ENCODE measurements around the gene RHOBTB1.

RHOBTB1 gene

GRCh38 chr10:60955957-60956425 is 12.0 kb upstream of the RHOBTB1 start:
- no peak overlapping the region for H3K4me3 ChIP-seq (ENCODE audit: low read depth, low read length)
- DNase-seq (ENCODE audit: low read depth), result no peak
- TF ChIP-seq MYC (IDR thresholded peaks at IDR 0.05; ENCODE audit: low read depth, low read length) (no peak), CTCF (IDR thresholded peaks at IDR 0.05; ENCODE audit: low read depth, low read length) (no peak), POLR2A (IDR thresholded peaks at IDR 0.05; ENCODE audit: extremely low read depth, insufficient read length) (no peak), MAX (IDR thresholded peaks at IDR 0.05; ENCODE audit: low read depth, low read length) (no peak)

GRCh38 chr10:60955316-60955715 is 11.3 kb upstream of the RHOBTB1 start:
- no peak for DNase-seq (ENCODE audit: low read depth)
- TF ChIP-seq MYC (IDR thresholded peaks at IDR 0.05; ENCODE audit: low read depth, low read length), result no peak
- no peak for TF ChIP-seq POLR2A (IDR thresholded peaks at IDR 0.05; ENCODE audit: extremely low read depth, insufficient read length)
- TF ChIP-seq CTCF (IDR thresholded peaks at IDR 0.05; ENCODE audit: low read depth, low read length), result no peak
- TF ChIP-seq MAX (IDR thresholded peaks at IDR 0.05; ENCODE audit: low read depth, low read length), result no peak
- no peak overlapping the region for H3K4me3 ChIP-seq (ENCODE audit: low read depth, low read length)

GRCh38 chr10:60954035-60954434 is 10.1 kb upstream of the RHOBTB1 start:
- TF ChIP-seq POLR2A (IDR thresholded peaks at IDR 0.05; ENCODE audit: extremely low read depth, insufficient read length), result no peak
- TF ChIP-seq MYC (IDR thresholded peaks at IDR 0.05; ENCODE audit: low read depth, low read length), result no peak
- no peak for TF ChIP-seq MAX (IDR thresholded peaks at IDR 0.05; ENCODE audit: low read depth, low read length)
- no peak for TF ChIP-seq CTCF (IDR thresholded peaks at IDR 0.05; ENCODE audit: low read depth, low read length)
- H3K4me3 ChIP-seq (ENCODE audit: low read depth, low read length), result no peak overlapping the region
- DNase-seq (ENCODE audit: low read depth), result no peak

GRCh38 chr10:60953420-60953819 is 9.4 kb upstream of the RHOBTB1 start:
- TF ChIP-seq POLR2A (IDR thresholded peaks at IDR 0.05; ENCODE audit: extremely low read depth, insufficient read length) (no peak), CTCF (IDR thresholded peaks at IDR 0.05; ENCODE audit: low read depth, low read length) (no peak), MYC (IDR thresholded peaks at IDR 0.05; ENCODE audit: low read depth, low read length) (no peak), MAX (IDR thresholded peaks at IDR 0.05; ENCODE audit: low read depth, low read length) (no peak)
- no peak for DNase-seq (ENCODE audit: low read depth)
- H3K4me3 ChIP-seq (ENCODE audit: low read depth, low read length), result no peak overlapping the region

GRCh38 chr10:60952846-60953220 is 8.8 kb upstream of the RHOBTB1 start:
- TF ChIP-seq MAX (IDR thresholded peaks at IDR 0.05; ENCODE audit: low read depth, low read length) (no peak), CTCF (IDR thresholded peaks at IDR 0.05; ENCODE audit: low read depth, low read length) (no peak), POLR2A (IDR thresholded peaks at IDR 0.05; ENCODE audit: extremely low read depth, insufficient read length) (no peak), MYC (IDR thresholded peaks at IDR 0.05; ENCODE audit: low read depth, low read length) (no peak)
- no peak overlapping the region for H3K4me3 ChIP-seq (ENCODE audit: low read depth, low read length)
- no peak for DNase-seq (ENCODE audit: low read depth)
